ENCODE results near the gene DLEC1. TPM values are rescaled to one million over a fixed set of nuclear protein-coding genes. Genes with fewer than 3 reads are reported as not detected.
A peak's percentile ranks its signal among the peaks of the same experiment; 100 is the strongest.

DLEC1 gene
- total and polyA plus RNA-seq, 9 of the 15 experiments (the other 6 are each of a cell fraction or from before 2014, with no cell fraction given), result 0.07 to 0.08 TPM; not detected in 7

DNA sequence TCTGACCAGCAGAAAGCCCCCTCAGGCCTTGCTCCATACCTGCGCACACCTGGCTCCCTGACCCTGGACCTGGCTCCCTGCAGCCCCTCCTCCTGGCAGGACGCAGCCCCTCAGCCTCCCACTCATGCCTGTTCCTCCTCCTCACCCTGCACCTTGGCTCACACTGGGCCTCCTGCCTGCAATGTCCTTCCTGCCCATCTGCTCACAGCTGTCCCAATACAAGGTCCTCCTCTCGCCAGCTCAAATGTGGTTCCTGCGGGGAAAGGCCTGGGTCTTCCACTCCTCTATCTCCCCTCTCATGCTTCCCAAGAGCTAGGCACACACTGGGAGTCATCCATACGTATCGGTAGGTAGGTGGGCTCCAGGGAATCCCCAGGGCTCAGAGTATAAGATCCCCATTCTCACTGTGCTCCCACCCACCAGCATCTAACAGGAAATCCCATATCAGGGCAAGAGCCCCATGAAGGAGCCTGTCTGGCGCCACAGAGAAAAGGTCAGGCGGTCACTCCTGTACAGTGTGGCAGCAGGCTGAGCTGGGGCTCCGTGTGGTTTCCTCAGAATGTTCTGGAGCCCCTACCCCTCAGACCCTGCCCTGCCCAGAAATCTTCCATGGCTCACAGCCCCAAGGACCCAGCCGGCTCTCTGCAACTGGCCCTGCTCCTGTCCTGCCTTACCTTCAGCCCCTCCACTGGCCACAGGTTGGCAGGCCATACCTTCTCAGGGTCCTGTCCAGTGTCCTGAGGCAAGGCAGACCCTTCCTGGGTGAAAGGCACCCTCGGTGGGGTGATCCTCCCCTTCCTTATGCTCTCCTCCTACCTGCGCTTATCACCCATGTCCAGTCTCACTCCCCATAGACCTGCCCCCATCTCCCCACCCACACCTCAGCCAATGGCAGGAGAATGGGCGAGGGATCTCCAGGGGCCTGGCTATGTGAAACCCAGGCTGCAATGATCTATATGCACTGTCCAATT, 20.4 kb upstream of the DLEC1 start (continued):
- TF ChIP-seq, protein P1, sequence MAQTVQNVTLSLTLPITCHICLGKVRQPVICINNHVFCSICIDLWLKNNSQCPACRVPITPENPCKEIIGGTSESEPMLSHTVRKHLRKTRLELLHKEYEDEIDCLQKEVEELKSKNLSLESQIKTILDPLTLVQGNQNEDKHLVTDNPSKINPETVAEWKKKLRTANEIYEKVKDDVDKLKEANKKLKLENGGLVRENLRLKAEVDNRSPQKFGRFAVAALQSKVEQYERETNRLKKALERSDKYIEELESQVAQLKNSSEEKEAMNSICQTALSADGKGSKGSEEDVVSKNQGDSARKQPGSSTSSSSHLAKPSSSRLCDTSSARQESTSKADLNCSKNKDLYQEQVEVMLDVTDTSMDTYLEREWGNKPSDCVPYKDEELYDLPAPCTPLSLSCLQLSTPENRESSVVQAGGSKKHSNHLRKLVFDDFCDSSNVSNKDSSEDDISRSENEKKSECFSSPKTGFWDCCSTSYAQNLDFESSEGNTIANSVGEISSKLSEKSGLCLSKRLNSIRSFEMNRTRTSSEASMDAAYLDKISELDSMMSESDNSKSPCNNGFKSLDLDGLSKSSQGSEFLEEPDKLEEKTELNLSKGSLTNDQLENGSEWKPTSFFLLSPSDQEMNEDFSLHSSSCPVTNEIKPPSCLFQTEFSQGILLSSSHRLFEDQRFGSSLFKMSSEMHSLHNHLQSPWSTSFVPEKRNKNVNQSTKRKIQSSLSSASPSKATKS (CRISPR knock-in tag; IDR thresholded peaks at IDR 0.05), result no peak
- TF ChIP-seq TCF7 (IDR thresholded peaks at IDR 0.05; ENCODE audit: borderline replicate concordance) (no peak), ATF7 (IDR thresholded peaks at IDR 0.05) (no peak), HDAC1 (IDR thresholded peaks at IDR 0.05) (peak in 1 of 2 experiments; percentile 68; a peak in 2 of 4 replicates), POLR2B (IDR thresholded peaks at IDR 0.05; ENCODE audit: low read depth, partially characterized antibody) (peak; percentile 45), RBM22 (IDR thresholded peaks at IDR 0.05; ENCODE audit: low read depth, low read length, poor library complexity, severe bottlenecking) (no peak), HNRNPUL1 (IDR thresholded peaks at IDR 0.05; ENCODE audit: low read length) (no peak), STAT5A (IDR thresholded peaks at IDR 0.05; ENCODE audit: borderline replicate concordance, low read length) (peak; percentile 41; the same call in 1 of the 2 replicates), SMAD3 (CRISPR knock-in tag; conservative IDR thresholded peaks at IDR 0.05) (no peak), ZNF253 (CRISPR knock-in tag; conservative IDR thresholded peaks at IDR 0.05) (no peak), CXXC5 (CRISPR knock-in tag; IDR thresholded peaks at IDR 0.05) (peak; percentile 25), TAF1 (IDR thresholded peaks at IDR 0.05; ENCODE audit: control insufficient read depth, extremely low read depth, insufficient read depth, low read length, severe bottlenecking) (peak; percentile 27), TFAM (CRISPR knock-in tag; conservative IDR thresholded peaks at IDR 0.05) (no peak), ZNF41 (CRISPR knock-in tag; conservative IDR thresholded peaks at IDR 0.05) (no peak), TEAD1 (CRISPR knock-in tag; IDR thresholded peaks at IDR 0.05) (no peak), ZC3H8 (IDR thresholded peaks at IDR 0.05) (no peak), FOXK2 (conservative IDR thresholded peaks at IDR 0.05 in 1 of 2, IDR thresholded peaks at IDR 0.05 in 1 of 2; ENCODE audit: low read depth in 2 of 2) (no peak), NR2C2 (CRISPR knock-in tag; IDR thresholded peaks at IDR 0.05) (no peak), NR2C2 (tag; IDR thresholded peaks at IDR 0.05) (no peak; the same call in 1 of the 2 replicates)
- TF ChIP-seq, protein P2, sequence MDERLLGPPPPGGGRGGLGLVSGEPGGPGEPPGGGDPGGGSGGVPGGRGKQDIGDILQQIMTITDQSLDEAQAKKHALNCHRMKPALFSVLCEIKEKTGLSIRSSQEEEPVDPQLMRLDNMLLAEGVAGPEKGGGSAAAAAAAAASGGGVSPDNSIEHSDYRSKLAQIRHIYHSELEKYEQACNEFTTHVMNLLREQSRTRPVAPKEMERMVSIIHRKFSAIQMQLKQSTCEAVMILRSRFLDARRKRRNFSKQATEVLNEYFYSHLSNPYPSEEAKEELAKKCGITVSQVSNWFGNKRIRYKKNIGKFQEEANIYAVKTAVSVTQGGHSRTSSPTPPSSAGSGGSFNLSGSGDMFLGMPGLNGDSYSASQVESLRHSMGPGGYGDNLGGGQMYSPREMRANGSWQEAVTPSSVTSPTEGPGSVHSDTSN (CRISPR knock-in tag; IDR thresholded peaks at IDR 0.05; ENCODE audit: low read depth), result no peak
- TF ChIP-seq, protein P2 (tag; conservative IDR thresholded peaks at IDR 0.05; ENCODE audit: low read depth), result no peak
- TF ChIP-seq, protein P3, sequence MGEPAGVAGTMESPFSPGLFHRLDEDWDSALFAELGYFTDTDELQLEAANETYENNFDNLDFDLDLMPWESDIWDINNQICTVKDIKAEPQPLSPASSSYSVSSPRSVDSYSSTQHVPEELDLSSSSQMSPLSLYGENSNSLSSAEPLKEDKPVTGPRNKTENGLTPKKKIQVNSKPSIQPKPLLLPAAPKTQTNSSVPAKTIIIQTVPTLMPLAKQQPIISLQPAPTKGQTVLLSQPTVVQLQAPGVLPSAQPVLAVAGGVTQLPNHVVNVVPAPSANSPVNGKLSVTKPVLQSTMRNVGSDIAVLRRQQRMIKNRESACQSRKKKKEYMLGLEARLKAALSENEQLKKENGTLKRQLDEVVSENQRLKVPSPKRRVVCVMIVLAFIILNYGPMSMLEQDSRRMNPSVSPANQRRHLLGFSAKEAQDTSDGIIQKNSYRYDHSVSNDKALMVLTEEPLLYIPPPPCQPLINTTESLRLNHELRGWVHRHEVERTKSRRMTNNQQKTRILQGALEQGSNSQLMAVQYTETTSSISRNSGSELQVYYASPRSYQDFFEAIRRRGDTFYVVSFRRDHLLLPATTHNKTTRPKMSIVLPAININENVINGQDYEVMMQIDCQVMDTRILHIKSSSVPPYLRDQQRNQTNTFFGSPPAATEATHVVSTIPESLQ (CRISPR knock-in tag; IDR thresholded peaks at IDR 0.05), result 0 out of 2 replicates have a peak, but pooled peaks have one; percentile 8
